ENCODE measurements around the gene TRPV4.

Gene TRPV4

DNA sequence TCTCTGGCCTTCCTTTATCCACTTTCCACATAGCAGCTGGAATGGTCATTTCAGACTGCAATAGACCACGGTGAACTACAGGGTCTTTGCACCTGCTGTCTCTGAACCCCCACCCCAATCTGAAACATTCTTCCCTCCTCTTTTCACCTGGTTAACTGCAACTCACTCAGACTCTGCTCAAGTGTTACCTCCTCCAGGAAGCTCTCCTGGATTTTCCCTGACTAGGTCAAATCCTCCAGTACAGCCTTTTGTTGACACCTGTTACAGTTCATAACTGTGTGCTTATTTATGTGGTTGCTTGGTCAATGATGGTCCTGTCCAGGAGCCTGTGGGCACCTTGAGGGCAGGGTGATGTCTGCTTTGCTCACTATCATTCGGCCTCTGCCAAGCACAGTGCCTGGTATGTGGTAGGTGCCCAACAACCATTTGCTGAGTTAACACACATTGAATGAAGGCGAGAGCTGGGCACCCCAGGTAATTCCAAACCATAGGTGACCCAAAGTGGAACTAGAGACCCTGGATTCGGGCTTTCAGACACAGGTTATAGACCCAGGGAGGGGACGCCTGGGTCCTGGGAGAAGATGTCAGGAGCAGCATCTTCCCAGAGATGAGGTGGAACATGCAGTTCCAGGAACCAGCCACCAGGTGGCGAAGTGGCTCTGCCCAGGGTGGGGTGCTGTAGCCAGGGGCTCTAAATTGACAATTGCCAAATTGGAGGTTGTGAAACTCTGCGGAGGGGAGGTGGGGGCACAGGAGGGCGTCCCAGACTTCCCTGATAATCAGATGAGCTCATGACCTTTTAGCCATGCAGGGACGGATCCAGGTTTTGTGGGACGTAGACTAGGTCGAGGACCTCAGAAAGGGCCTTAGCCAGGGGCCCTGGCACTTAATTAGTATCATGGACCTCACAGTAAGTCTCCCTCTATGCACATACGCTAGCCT is 28.1 kb downstream of the TRPV4 start:
- DNase-seq: peak; percentile 66

DNA sequence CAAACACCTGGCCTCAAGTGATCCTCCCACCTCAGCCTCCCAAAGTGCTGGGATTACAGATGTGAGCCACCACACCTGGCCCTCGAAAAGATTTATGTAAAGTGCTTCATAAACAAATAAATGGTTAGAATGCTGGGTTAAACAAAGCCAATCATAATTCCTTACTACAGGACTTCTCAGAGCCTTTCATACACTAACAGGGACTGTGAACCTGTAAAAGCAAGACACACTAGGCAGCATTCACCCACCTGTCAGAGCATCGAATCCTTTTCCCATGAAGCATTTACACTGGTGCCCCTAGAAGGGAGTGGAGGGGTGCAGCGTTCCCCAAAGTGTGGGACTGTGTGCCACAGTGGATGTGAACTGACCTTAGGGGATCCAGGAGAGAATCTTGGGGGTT is 29.5 kb downstream of the TRPV4 start:
- DNase-seq: no peak

DNA sequence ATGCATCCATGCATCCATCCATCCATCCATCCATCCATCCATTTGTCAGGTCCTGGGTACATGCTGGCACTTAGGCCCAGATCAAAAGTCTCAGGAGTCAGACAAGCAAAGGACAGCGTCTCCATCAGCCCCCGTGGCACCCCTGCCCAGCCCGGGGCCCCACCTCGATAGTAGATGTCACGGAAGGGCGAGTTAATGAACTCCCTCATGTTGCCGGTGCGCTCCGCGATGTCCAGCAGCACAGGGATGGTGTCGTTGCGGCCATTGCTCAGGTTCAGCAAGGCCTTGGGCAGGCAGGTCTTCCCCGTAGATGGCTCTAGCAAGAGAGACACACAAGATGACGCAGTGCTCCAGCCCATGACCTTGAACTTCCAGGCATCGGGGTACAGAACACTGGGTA is 30.4 kb downstream of the TRPV4 start:
- no peak for DNase-seq

DNA sequence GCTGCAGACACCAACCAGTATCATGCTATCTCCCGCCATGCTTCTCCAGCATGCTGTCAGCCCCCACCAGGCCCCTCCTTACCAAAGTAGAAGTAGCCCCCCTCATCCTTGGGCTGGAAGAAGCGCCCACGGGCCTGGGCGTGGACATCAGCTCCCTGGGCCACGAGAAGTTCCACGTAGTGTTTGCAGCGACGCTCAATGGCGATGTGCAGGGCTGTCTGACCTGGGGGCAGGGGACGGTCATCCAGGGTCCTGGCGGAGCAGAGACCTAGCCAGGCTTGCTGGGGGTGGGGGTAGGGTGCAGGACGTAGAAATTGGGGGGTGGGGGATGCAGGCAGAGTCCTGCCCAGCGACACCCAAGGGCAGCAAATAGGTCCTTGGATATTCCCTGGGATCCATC is 32.7 kb downstream of the TRPV4 start:
- DNase-seq: no peak

DNA sequence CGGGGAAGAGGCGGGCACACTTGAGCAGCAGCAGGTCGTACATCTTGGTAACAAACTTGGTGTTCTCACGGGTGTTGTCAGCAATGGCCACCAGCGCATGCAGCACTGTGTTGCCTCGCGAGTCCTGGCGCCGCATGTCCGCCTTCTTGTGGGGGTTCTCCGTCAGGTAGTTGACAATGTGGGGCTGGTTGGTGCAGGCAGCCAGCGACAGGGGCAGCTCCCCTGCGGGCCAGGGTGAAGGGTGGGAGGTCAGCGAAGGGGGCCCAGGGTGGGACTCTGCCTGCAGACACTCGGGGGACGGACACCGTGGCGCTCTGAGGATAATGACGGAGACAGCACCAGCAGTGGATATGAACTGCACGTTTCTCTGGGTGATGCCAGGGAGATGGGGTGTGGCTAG is 34.5 kb downstream of the TRPV4 start:
- no peak for DNase-seq

DNA sequence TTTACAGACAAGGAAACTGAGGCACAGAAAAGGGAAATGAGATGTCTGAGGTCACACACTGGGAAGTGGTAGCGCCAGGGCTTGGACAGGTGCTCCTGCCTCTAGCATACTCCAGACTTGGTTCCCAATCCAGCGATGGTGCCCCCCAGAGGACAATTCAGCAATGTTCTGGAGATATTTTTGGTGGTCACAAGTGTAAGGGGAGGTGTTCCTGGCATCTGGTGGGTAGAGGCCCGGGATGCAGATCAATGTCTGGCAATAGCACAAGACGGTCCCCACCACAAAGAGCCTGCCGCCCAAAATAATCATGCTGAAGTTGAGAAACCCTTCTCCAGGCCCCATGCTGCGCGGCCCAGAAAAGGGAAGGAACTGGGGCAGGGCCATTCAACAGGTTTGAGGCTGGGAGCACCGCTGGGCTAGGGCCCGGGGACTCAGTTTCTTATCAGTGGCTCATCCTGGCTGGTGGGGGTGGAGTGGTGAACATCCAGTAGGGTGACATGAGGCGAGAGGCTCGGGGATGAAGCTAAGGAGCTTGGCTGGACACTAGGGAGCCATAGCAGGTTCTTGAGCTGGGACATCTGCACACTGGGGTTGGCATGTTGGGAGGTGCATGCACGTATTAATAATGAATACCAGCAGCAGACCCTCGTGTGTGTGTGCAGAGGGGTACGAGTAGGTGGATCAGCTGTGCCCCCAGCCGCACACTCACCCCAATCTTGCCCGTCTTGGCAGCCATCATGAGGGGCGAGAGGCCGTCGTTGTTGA is 35.1 kb downstream of the TRPV4 start:
- no peak for DNase-seq

DNA sequence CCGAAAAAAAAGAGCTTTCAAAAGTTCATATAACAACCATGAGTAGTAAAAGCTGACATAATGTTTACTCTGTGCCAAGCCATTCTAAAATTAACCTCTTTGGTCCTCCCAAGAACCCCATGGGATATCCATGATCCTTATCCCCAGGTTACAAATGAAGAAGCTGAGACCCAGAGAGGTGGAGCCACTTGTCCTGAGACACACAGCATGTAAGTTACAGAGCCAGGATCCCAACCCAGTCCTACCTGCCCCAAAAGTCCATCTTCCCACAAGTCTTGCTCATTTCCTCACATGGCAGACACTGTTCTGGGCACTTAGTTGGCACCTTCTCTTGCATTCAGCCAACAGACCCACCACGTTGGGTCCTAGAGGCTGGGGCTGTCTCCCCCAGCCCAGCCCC is 37.1 kb downstream of the TRPV4 start:
- no peak for DNase-seq

DNA sequence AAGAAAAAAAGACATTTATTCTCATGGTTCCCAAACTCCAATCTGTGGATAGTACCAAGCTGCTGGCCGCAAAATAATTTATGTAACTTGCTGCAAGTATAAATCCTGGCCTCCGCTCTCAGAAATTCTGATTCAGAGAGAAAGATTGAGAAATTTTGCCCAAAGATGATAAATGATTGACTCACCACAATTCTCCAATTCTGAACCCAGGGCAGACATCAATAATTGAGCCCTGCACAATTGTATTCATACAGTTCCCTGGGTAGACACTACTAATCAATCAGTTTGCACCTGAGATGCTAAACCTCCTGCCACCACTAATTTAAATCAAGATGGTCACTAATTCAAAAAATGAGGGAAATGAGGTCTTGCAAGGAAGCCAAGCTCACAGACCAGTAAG is 38.2 kb downstream of the TRPV4 start:
- DNase-seq: no peak

DNA sequence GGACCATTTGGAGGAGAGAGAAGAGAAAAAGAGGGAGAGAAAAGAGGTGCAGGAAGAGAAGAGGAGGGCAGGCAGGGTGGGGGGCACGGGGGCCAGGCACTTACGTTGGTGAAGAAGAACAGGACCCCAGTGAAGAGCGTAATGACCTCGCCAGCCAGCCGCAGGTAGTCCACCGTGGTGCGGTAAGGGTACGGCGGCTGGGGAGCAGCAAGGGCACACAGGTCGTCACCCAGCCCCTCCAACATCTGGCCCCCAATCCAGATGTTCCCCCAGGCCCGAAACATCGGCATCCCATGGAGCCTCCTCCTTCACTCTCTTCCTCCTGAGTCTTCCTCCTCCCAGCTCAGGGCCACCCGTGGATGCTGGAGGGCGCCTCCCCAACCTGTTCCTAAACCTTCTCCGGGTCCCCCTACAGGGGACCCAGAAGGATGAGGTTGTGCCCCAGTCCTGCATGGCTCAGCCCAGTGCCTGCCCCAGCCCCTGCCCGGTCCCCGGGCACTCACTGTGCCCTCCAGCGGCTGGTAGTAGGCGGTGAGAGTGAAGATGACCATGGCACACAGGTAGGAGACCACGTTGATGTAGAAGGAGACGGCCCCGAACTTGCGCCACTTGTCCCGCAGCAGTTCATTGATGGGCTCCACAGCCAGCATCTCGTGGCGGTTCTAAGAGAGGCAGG is 39.2 kb downstream of the TRPV4 start:
- DNase-seq: no peak

DNA sequence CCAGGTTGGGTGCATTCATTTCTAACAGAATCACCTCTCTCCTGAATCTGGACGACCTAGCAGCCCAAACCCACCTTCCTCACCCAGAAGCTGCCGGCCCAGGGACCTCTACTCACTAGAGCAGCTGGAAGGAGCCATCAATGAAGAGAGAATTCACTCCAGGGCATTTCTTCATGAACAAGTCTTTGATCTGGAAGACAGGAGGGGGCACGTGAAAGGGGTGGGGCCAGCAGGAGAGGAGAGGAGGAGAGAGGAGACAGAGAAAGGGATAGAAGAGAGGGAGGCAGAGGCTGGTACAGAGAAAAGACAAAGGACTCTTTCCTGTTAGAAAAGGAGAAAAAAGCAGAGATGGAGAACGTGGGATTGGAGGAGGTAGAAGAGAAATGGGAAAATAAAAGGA is 39.8 kb downstream of the TRPV4 start:
- no peak for DNase-seq

DNA sequence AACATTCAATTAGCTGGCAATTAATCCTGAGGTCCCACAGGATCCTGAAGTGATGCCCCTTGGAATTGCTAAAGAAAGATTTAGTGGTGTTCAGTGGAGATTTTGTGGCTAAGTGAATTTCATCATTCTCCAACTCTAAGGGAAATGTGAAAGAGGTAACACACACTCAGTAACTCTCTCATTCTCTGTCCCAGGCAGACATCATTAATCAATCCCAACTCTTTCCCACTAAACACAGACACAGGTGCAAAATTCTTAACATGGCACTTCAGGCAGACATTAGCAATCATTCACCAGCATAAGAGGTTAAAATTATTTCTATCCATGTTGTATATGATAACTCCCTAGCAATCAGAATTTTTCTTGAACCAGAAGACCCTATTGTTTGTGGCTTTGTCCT is 40.2 kb downstream of the TRPV4 start:
- no peak for DNase-seq

DNA sequence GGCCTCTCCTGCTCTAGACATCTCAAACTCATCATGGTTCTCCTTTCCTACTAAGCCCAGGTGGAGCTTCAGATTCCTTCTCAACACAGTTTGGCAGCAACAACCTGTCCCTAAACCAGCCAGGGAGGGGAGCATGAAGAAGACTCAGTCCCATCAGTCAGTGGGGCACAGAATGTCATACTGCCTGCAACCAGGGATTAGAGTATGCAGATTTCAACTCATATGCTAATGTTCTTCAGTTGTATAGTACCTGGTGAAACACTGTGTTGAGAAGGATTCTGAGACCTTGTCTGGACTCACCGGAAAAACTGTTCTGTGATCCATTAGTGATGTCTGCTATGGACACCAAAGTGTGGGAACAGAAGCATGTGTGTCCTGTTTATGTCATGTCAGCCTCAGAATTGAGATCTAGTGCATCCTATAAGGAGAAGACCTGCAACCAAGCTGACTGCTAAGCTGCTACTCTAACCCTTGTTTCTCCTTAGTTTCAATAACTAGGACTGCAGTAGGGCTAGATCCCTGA is 43.6 kb downstream of the TRPV4 start:
- DNase-seq: no peak

DNA sequence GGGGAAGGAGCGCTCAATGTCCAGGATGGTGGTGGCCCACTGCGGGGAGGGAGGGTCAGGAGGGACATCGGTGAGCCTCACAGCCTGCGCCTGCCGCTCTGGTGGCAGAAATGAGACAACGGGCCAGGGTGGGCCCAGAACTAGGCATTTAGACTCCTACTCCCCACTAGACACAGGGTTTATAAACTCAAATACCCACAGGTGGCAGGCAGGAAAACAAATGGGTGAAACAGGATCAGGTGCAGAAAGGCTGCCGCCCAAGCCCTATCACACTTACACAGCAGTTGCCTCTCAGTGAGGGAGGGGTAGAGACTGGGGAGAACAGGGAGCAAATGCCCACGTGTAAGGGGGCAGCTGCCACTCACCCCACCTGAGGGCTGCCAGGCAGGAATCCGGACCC is 46.4 kb downstream of the TRPV4 start:
- DNase-seq: no peak

DNA sequence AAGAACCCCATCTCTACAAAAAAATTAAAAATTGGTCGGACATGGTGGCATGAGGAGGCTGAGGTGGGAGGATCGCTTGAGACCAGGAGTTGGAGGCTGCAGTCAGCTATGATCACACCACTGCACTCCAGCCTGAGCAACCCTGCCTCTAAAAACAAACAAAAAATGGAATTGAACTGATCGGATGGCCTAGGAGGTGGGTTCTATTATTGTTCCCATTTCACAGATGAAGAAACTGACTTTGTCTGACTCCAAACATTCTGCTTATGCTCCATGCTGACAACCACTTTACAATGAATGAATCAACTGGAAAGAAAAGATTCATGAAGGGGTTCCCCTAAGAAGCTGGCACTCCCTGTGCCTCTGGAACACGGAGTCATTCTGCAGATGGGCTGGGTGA is 47.3 kb downstream of the TRPV4 start:
- DNase-seq: no peak

DNA sequence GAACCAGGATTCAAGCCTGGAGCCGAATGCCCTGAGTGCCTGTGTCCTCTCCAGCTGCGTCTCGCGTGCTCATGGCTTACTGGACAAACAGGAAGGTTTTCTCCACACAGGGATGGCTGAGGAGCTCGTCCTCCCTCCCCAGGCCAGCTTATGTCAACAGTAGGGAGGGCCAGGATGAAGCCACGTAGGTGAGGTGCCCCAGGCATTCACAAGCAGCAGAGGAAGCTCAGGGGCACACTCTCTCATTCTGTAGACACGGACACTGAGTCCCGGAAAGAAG is 49.3 kb downstream of the TRPV4 start:
- DNase-seq: no peak

DNA sequence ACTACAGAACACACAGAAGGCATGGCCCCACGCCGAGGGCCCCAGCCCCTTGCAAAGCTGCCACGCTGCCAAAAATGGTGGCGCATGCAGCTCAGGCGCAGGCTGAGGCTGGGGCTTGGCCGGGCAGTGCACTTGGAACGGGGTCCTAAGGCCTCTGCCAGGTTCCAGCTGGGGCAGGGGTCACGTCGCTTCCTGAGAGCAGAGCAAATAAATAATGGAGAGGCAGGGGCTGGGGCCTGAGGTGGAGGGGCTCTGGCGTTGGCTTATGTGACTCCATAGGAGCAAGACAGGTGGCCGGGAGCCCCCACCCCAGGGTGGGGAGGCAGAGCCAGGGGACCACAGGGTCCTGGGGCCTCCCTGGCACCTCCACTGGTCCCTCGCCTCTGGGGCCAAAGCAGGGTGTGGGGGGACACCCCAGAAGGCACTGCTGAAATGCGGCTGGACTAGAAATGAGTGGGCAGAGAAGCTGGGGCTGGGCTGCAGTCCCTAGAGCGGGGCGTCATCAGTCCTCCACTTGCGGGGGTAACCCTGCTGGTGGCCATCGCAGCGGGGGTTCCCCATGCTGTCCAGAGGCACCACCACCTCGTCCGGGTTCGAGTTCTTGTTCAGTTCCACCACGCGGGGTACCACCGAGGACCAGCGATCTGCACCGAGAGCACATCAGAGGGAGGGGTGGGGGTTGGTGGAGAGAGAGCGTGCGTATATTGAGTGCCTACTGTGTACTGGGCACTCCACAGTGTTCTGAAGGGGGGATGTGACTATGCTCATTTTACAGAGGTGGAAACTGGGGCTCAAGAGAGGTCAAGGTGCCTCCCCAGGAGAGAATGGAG is 49.8 kb downstream of the TRPV4 start:
- DNase-seq: no peak

DNA sequence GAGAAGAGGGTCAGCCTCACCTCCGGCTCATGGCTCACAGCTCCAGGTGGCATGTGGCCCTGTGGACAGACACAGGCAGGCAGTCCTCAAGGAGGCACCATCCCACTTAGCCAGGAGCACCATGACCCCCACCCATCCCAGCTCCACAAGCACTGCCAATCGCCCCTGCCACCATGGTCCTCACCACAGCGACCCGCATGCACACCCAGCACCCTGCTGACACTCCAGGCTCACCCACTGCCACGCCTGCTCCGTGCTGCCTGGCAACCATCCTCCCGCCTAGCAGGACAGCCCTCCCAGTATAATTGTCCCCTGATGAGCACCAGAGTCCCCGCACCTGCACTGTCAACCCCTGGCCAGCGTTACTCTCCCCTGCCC is 50.9 kb downstream of the TRPV4 start:
- DNase-seq: no peak

DNA sequence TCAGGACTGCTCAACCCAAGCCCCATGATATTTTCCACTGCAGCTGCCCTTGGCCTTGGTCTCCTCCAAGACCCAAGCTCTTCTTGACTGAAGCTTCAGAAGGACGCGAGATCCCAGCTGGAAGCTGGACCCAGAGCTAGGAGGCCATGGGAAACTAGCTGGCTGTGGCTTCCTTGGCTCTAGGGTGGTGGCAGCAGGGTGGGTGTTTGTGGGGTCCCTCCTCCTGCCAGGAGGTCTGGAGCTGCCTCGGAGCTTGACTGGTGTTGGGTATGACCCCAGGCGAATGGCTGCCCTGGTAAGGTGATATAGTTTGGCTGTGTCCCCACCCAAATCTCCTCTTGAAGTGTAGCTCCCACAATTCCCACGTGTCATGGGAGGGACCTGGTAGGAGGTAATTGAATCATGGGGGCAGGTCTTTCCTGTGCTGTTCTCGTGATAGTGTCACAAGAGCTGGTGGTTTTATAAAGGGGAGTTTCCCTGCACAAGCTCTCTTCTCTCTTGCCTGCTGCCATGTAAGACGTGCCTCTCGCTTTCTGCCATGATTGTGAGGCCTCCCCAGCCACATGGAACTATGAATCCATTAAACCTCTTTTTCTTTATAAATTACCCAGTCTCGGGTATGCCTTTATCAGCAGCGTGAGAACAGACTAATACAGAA is 51.4 kb downstream of the TRPV4 start:
- DNase-seq: no peak

DNA sequence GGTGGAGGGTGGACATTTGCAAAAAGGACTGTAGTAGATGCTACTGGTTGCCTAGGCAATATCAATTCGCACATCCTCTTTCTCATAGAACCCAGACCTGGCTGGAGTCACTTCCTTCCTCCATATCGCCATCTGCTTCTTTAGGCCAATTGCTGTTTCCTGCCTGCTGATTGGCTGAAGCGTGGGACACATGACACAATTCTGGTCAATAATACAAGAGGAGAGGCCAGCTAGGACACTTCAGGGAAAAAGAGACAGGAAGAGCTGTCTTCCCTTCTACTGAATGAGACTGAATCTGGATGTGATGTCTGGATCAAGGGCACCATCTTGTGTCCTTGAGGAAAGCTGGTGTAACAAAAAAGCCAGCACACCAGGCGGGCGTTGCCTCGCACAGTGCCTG is 53.8 kb downstream of the TRPV4 start:
- no peak for DNase-seq

DNA sequence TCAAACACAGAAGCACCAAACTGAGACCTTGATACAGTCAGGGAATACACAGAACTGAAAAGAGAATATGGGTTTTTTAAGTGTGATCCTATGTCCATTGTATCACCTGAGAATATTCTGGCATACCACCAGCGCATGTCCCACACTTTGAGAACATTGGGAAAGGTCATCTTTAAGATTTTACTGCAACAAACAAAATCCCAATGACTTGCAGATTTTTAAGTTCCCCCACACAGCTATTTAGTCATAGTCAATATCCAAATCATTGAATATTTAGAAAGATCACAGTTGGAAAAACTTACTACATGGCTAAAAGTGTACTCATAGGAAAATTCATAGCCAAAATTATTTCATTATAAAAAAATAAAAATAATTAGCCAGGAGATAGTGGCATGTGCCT is 54.5 kb downstream of the TRPV4 start:
- no peak for DNase-seq

DNA sequence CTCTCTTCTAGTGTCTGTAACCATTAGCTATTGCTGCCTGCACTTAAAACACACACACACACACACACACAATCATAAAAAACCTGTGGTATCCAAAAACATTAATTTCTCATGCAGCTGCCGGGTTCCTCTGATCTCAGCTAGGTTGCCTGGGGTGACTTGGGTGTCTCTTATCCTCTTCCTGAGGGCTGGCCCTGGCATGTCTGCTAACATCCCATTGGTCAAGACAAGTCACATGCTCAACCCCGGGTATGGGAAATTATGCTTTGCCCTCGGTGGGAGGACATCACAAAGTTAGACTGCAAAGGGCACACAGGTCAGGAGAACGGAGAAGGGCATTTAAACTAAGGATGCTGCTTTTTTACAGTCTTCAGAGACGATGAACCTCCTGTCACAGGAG is 55.7 kb downstream of the TRPV4 start:
- DNase-seq: peak; percentile 18

DNA sequence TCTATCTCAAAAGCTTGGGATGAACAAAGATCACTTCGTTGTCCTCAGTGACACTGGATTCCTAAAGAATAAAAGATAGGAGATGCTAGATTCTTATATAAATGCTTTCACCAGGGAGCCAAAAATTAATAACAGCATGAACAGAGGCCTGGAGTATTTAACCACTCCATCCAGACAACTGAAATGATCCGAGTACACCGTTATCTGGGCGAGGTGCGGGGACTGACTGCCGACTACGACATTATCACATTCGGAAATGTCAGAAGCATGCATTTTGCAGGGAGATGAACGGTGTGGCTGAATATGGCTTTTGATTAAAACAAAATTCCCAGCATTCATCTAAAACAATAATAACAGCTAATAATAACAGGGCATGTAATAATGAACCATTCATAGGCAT is 56.6 kb downstream of the TRPV4 start:
- no peak for DNase-seq

Measured in CD4-positive, alpha-beta T cell treated with Interleukin-4 for 4 hours (primary cell).